ENCODE measurements around the gene TMEM147.

TMEM147 gene

DNA sequence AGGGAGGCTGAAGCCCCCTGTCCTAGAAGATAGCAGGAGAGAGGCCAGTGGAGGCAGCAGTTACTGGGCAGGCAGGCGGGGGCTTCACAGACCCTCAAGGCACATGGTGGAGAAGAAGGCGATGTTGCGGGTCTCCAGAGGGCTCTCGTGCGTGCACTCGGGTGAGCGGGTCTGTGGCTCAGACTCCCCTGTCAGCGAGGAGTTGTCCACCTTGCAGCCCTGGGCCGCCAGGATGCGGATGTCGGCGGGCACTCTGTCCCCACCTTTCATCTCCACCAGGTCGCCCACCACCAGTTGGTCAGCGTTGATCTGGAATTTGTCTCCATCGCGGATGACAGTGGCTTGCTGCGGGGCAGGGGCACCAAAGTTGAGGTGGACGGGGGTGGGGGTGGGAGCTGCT, 14.8 kb downstream of the TMEM147 start:
- TF ChIP-seq CTCF (IDR thresholded peaks at IDR 0.05; ENCODE audit: low read depth, low read length), result no peak

GRCh38 chr19:35560677-35561076, 15.3 kb downstream of the TMEM147 start:
- TF ChIP-seq CTCF (IDR thresholded peaks at IDR 0.05; ENCODE audit: low read depth, low read length), result no peak
- no peak for DNase-seq (ENCODE audit: extremely low read depth, low read depth)

More for the DNA sequence above, 14.8 kb downstream of the TMEM147 start:
- no peak for DNase-seq (ENCODE audit: extremely low read depth, low read depth)

DNA sequence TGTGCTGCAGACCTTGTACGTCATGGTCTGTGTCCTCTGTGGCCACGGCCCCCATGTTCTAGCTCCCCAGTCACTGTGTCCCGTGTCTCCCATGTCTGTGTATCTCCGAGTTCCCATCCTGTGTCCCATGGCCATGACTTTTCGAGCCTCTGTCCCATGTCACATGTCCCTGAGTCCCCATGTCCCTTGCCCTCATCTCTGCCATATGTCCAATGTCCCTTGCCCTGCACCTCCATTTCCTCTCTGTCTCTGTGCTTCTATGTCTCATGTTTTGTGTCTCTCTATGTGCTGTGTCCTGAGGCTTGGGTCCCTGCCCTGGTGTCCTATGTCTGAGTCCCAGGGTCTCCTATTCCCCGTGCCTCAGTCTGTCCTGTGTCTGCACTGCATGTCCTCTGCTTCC, 16.0 kb downstream of the TMEM147 start:
- no peak for TF ChIP-seq CTCF (IDR thresholded peaks at IDR 0.05; ENCODE audit: low read depth, low read length)
- no peak for DNase-seq (ENCODE audit: extremely low read depth, low read depth)

DNA sequence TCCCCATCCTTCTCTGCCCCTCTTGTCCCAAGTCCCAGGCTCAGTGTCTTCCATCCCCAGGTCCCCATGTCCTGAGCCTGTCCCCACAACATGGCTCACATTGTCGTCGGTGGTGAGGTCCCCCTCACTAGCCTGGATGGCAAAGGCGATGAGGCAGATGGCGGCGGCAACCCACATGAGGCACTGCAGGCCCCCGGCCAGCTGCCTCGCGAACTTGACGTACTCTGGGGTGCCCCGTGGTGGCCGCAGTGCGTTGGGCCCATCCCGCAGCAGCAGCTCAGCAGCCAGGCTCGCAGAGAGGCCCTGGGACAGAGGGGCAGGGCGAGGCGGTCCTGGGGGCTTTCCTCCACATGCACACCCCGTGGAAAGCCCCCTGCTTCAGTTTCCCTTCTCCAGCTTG, 16.9 kb downstream of the TMEM147 start:
- no peak for DNase-seq (ENCODE audit: extremely low read depth, low read depth)

GRCh38 chr19:35562776-35563175, 17.4 kb downstream of the TMEM147 start:
- no peak for DNase-seq (ENCODE audit: extremely low read depth, low read depth)
- TF ChIP-seq CTCF (IDR thresholded peaks at IDR 0.05; ENCODE audit: low read depth, low read length), result no peak

More for the DNA sequence above, 16.9 kb downstream of the TMEM147 start:
- TF ChIP-seq CTCF (IDR thresholded peaks at IDR 0.05; ENCODE audit: low read depth, low read length), result no peak

DNA sequence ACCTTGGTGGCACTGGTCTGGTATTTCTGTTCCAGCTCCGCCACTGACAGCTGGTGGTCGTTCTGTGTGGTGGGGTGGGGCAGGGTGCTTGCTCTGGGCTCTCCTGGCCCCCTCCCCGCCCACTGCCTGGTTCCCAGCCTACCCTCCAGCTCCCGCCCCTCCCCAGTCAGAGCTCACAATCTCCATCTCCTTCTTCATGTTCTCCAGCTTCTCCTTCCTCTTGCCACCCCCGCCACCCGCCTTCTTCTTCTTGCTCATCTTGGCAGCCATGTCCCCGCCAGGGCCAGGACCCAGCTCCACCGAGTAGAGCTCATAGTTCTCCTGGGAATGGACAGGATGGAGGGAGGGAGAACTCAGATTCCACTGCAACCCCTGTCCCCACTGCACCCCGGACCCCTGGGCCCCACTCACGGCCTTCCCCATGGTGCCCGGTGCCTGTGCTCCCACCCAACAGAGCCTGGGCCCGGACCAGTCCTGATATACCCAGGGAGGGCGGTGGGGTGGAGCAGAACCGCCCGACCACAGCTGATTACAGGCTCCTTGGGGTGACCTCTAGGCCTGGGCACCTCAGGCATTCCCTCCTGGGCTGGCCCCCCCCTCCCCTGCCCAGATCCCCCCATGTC, 17.9 kb downstream of the TMEM147 start, which contains the start of gene ATP4A:
Gene ATP4A (minus strand): TSS at position 452 of the 623 bp plus-strand sequence. CDS start 29 bp downstream, at position 423.
- TF ChIP-seq CTCF (IDR thresholded peaks at IDR 0.05; ENCODE audit: low read depth, low read length), result no peak
- no peak for DNase-seq (ENCODE audit: extremely low read depth, low read depth)

- TF ChIP-seq CTCF (IDR thresholded peaks at IDR 0.05; ENCODE audit: low read depth, low read length), result no peak
- DNase-seq (ENCODE audit: extremely low read depth, low read depth), result no peak
Observed at GRCh38 chr19:35565016-35565856, 19.8 kb downstream of the TMEM147 start.
